ENCODE measurements around the gene TSBP1.

Gene TSBP1, protein sequence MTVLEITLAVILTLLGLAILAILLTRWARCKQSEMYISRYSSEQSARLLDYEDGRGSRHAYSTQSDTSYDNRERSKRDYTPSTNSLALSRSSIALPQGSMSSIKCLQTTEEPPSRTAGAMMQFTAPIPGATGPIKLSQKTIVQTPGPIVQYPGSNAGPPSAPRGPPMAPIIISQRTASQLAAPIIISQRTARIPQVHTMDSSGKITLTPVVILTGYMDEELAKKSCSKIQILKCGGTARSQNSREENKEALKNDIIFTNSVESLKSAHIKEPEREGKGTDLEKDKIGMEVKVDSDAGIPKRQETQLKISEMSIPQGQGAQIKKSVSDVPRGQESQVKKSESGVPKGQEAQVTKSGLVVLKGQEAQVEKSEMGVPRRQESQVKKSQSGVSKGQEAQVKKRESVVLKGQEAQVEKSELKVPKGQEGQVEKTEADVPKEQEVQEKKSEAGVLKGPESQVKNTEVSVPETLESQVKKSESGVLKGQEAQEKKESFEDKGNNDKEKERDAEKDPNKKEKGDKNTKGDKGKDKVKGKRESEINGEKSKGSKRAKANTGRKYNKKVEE

DNA sequence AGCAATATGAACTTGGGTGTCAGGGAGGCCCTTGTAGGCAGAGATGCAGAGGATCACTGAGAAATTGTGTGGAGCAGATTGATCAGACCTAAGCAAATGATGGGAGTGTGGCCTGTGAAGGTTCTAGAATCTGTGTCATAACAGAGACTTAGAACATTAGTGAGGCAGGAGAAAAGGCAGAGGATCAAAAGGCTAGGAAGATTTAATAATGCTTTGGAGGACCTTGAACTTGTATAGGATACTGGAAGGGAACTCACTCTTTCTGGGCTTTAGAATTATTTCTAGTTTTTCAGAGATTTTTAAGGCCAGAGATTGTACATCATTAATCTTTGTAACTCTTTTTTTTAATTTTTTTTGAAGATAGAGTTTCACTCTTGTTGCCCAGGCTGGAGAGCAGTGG, at the start of gene TSBP1:
Gene TSBP1 (minus strand): TSS at position 101 of the 400 bp plus-strand sequence. CDS start 197 bp downstream, outside the sequence.
- DNase-seq (ENCODE audit: low read depth): no peak

DNA sequence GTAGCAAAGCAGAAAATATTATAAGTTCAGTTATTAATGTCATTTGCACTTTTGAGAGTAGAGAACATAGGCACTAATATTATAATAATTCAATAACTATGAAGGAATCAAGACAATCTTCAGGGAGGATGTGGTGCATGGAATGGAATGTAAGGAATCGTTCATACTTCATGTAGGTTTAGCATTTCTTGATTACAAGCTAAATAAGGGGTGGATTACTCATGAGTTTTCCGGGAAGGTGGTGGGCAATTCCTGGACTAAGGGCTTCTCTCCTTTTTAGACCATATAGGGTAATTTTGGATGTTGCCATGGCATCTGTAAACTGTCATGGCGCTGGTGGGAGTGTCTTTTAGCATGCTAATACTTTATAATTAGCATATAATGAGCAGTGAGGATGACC, 44.3 kb upstream of the TSBP1 start:
- DNase-seq (ENCODE audit: low read depth): peak; percentile 31

DNA sequence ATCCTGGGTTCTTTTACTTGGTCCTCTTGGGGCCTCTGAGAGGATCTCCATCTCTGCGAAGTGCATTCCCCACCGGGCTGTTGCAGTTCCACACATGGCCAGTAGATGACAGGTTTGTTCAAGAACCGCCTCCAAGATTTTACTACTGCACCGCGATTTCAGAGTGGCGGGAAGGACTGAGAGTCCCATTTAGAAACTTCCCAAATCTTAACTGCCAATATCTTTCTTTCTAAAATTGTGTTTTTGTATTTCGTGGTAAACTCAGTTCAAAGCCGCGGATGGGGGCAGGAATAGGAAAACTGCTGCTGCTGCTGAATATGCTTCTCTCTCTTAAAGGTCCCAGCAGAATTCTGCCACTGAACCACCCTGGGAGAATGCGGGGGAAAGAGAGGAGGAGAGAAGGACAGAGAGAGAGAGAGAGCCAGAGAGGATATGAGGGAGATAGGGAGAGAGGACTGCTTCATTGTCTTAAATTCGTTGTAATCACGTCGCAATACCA, 43.9 kb upstream of the TSBP1 start:
- peak; percentile 80 for DNase-seq (ENCODE audit: low read depth)

DNA sequence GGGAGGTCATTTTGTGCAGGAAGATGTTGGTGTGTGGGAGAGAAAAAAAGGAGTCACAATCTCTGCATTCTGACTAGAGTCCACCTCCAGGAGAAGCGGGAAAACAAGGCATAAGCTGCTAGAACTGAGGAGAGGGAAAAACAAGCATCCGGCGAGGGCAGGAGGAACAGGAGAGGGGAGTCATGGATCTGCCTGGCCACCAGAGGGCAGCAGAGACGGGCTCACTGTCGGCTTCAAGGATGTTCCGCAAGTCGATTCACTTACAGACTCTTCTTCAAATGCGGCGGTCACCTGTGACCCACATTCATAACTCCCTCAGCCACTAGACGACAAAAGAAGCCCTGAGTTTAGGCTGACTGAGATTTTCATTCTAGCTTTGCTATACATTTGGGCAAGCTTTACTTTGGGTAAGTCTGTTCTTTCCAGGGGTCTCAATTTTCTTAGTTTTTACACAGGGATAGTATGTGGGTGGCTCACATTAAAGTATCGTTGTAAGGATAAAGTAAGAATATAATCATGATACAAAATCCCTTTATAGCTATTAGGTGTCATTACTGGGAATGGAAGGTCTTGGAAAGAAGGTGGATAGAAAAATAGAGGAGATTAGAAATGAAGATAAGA, 41.8 kb upstream of the TSBP1 start:
- DNase-seq (ENCODE audit: low read depth): peak; percentile 72

DNA sequence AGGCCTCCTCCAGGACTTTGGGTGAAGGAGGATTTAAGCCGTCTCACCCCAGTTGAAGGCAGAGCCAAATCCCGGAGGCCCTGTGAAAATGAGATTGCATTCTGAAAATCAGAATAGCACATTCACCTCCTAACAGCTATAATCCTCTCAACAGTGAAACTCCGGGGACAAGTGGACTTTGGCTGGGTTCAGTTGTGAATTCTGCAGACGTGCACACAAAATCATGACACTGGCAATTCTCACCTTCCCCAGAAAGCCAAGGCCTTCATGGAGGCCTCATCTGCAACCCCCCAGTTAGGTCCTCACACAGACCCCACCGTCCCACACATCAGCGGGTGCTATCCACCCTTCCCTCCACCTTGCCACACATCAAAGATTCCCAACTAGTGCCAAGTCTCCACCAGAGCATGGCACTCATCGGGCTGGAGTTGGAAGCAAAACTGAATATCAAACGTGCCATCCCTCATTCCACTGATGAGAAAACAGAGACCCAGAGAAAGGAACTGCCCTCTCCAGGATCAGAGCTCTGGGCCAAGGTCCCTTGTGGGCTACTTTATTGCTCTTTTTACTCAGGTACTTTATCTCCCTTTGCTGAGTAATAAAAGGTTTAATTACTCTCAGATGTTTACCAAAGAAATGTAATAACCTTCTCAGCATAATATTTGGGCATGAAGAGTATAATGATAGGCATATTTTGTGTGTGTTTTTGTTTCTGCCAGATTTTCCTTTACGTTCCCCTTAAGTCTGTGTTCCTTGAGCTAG, 40.0 kb upstream of the TSBP1 start:
- no peak for DNase-seq (ENCODE audit: low read depth)

DNA sequence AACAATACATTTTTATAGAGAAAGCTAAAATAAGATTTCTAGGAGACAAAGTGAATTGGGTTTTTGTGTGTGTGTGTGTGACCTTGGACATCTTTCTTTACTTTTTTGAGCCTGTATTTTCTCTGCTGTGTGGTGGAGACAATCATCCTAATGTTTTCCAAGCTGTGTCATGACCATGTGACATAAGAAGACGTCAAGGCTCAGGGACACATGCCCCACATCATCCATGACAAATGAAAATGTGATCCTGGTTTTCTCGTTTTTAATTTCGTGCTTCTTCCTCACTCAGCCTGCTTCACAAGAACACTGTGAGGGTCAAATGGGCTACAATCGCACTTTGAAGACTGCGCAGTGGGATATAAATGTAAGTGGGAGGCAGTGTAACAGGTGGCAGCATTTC, 39.2 kb upstream of the TSBP1 start:
- DNase-seq (ENCODE audit: low read depth): no peak

DNA sequence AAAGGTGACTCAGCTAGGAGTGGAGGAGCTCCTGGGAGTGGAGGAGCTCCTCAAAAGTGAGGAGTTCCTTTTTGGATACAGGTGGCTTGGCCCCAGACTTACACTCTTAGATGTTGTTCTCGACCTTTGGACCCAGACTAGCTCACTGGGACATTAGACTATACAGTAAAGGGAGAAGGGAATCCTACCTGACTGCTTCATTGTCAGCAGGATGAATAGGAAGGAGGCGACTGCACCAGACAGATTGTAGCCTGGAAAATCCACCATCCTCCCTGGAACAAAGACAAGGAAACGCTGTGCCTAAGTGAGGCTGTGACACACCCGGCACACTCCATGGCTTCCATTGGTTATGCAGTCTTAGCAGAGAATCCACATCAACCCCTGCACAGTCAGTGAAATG, 35.2 kb upstream of the TSBP1 start, which contains the start of gene BTNL2:
Gene BTNL2 (minus strand): TSS at position 325 of the 400 bp plus-strand sequence. CDS start 58 bp downstream, at position 267.
- no peak for DNase-seq (ENCODE audit: low read depth)

DNA sequence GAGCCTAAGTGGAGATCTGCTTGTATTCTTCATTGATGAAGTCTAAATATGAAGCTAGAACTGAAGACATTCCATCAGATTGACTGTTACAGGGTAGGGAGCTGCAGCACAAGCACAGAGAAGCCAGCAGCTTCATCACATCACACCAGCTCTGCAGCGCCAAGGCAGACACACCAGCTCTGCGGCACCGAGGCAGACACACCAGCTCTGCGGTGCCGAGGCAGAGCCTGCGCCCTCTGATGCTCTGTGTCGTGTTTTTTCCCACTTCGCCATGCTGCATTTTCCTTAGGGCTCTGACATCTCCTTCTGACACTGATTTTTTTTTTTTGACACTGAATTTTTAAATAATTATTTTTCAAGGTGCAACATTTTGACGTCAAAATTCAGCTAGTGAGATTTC, 34.5 kb upstream of the TSBP1 start:
- DNase-seq (ENCODE audit: low read depth): no peak

DNA sequence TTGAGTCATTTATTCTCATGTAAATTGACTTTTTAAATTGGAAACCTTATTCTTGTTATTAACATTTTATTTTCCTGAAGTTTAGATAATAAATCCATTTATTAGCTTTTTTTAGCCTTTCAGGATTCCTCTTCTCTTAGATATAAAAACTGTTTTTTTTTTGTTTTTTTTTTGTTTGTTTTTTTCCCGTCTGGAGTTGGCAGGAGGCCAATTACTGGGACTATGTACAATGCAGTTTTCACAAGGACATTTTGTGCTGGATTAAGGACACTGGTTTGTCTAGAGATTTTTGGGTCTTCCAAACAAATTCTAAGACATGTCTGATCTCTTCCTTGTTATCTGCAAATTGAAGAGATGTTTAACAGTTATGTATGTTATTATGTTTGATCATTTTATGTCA, 34.0 kb upstream of the TSBP1 start:
- no peak for DNase-seq (ENCODE audit: low read depth)

DNA sequence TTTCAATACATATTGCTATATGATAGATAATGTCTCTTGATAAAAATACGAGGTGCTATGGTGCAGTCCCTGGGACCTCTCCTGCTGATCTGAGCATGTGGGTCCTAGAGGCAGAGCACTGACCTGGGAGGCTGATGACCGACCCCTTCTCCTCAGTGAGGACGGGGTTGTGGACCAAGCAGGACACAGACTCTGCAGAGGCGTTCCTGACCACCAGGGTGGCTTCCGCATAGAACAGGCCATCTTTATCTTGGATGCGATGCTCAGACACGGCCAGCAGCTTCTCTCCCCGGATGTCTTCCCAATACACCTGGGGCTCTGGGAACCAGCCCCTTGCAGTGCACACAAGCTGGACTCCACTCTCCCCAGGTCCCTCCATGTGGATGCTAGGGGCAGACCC, 31.1 kb upstream of the TSBP1 start:
- no peak for DNase-seq (ENCODE audit: low read depth)

DNA sequence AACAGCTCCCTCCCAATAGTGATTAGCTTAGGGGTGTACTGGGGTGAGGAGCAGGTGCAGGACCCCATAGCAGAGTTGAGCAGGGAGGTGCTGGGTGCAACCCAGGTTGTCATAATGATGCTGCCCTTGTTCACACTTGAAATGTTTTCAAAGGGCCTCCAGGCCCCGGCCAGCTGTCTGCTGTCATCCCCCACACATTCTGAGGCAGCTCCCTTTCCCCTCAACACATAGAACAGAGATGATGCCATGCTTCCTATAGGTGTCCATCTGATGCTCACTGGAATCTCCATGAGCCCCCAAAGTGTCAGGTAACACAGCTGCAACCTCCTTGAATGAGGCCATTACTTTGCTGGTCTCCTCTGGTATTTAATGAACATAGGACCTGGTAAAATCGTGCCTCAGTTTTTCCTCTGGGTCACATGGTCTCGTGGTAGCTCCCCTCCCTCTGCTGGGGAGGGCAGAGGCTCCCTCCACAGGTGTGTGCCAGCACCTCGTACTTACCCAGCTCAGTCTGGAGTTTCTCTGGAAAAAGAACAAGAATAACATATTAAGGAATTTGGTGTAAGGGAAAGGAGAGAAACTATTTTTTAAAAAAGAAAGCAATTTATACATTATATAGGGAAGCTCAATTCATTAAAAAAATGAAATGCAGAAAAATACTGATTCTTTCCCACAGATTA, 29.7 kb upstream of the TSBP1 start:
- no peak for DNase-seq (ENCODE audit: low read depth)

DNA sequence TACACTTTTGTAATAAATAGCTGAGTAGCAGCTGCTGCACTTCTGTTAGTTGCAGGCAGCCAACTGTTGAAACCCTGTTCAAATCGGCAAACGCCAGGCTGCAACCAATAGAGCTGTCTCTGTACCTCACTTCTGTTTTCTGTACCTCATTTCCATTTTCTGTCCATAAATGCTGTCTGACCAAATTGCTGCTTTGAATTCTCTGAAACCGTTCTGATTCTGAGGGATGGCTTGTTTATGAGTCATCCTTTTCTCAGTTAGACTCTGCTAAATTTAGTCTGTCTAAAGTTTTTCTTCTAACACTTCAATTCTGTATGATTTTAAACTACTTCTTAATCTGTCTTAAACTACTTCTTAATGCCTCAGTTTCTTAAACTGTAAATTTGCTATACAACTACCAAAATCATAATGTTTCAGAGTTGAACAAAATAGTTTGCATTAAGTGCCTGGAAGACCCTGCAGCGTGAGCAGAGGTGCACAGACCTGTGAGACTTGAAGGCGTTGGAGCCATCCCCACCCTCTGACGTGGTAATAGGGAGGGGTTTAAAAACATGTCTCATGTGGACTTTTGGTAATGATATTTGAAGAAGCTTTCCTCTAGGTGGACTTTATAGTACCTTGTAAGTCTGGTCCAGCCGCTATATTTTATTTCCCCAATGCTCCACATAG, 25.7 kb upstream of the TSBP1 start:
- peak; percentile 18 for DNase-seq (ENCODE audit: low read depth)

DNA sequence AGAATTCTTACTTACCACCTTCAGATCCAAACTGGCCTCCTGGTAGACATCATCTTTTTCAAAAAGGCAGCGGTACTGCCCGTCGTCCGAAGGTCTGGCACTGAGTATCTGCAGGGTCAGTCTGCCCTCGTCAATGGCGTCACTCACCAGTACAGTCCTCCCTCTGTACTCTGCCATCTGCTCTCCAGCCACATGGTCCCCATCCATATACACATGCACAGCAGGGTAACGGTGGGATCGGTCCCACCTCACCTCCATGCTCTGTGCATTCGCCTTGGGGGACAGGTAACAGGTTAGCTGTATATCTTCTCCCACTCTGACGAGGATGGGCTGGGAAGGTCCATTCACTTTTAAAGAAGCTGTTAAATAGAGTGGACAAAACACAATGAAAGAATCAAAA, 24.3 kb upstream of the TSBP1 start:
- DNase-seq (ENCODE audit: low read depth): no peak

DNA sequence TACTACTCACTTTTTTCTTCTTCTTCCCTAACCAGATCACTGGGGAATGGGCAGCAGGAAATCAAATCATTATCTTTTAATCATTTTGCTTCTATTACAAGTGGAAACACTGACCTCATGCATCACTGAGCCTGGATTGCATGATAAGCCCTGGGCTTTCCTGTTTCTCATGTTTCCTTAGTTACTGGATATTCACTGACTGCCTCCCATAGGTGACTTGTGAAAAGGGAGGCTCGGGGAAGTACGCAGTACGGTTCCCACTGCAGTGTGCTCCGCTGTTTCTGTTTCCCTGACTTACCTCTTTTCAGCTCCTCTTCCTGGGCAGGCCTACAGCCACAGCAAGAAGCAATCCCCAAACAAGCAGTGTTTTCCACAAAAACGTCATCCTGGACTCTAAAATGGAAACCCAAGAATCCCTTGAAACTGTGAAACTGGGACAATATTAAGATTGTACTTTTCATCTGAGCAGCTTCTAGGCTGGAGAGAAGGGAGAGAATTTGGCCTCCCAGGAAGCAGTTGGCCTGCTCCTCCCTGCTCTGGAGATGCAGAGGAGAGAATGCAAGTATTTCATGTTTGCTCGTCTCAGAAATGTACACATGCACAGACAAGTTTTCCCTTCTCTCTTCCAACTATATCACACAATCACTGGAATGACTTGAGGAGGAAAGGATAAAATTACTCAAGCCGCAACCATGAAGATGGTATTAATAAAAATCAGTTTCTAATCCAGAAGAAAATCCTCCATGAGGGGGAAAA, 22.1 kb upstream of the TSBP1 start:
- peak; percentile 17 for DNase-seq (ENCODE audit: low read depth)

DNA sequence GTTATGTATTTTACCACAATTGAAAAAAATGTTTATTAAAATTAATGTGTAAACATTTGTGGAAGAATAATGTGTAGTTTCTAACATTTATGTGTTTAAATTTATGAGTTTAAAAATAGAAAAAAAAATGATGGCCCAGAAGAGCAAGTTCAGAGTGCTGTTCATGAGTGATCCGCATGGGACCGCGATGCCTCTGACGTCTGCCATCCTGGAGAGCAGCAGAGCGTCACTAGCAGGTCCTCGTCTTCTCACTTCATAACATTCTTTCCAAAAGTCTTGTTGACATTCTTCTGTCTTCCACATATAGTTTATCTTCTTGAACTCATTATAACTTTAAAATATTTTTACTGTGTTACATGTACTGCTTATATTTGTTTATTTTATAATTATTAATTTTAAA, 19.8 kb upstream of the TSBP1 start:
- no peak for DNase-seq (ENCODE audit: low read depth)

DNA sequence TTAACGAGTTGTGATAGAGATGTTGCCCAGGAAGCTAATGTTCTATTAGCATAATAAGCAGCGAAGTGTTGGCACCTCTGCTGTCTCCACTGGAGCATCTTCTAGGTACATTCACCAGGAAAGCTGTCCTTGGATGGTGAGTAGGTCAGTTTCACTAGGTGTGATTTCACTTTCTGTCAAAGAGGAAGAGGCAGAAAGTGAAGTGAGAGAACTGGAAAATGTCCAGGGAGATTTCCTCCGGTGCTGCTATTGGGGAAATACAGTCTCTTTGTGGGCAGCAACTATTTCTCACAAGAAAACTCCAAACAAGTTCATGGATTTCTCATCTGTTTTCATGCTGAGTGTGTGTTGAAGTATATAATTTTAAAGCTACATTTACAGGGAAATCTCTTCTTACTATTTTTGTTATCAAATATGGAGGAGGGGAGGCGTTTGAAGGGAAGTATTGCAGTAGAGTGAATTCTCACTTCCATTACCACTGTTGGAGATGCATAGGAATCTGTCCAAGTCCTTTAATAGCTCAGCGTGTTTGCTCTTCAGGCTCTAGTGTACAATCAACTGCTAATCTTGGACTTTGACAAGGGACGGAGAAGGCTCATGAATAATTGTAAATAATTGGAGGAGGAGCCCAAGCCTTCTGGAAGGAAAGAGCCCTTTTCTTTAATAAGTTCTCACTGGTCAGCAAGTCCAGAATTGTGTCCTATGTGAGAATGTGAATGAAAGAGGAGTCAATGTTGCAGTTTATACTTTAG, 16.1 kb upstream of the TSBP1 start:
- DNase-seq (ENCODE audit: low read depth): no peak

DNA sequence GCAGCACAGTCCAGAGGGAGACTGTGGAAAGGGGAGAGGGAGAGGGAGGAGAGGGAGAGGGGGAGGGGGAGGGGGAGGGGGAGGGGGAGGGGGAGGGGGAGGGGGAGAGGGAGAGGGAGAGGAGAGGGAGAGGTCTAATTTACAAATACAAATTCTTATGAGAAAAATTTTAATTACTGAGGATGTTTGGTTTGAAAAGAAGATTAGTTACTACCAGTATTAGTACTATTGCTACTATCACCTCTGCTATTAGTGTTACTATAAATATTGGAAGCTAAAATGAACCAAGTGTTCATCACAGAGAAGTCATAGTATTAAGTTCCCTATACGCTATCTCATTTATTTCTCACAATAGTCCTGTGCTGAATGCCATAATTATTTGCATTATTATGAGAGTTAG, 14.3 kb upstream of the TSBP1 start:
- no peak for DNase-seq (ENCODE audit: low read depth)

DNA sequence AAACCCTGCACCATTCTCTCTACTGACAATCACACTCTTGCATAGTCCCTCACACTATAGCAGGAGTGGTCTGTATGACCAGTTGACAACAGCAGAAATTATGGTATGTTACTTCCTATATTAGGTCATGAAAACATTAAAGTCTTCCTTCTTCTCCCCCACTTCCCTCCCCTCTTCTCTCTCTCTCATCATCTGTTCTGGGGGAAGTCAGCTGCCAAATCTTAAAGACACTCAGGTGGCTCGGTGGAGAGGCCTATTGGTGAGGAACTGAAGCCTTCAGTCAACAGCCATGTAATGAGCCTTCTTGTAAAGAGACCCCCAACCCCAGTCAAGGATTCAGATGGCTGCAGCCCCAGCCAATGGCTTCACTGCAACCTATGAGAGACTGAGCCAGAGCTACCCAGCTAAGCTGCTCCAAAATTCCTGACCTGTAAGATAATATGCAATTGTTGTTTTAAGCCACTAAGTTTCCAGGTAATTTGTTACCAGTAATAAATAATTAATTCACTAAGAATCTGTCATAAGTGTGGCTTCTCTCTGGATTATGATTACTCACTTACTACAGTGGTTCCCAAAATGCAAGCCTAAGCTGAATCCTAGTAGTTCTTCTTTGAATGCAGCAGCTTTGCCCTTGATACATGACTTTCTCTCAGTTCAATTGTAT, 11.2 kb upstream of the TSBP1 start:
- DNase-seq (ENCODE audit: low read depth): no peak

DNA sequence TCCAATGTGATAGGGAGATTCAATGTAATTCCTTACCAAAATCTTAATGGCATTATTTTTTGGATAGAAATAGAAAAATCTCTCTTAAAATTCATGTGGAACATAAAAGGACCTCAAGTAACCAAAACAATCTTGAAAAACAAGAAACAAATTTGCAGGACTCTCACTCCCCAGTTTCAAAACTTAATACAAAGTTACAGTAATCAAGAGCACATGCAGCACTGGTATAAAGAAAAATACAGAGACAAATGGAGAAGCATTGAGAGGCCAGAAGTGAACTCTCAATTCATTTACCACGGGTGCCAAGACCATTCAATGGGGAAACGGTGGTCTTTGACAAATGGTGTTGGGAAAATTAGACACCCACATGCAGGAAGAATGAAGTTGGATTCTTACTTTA, 7.8 kb upstream of the TSBP1 start:
- DNase-seq (ENCODE audit: low read depth): no peak

All from ELR (cell line).